ENCODE data around the gene MXRA5.

Gene MXRA5

DNA sequence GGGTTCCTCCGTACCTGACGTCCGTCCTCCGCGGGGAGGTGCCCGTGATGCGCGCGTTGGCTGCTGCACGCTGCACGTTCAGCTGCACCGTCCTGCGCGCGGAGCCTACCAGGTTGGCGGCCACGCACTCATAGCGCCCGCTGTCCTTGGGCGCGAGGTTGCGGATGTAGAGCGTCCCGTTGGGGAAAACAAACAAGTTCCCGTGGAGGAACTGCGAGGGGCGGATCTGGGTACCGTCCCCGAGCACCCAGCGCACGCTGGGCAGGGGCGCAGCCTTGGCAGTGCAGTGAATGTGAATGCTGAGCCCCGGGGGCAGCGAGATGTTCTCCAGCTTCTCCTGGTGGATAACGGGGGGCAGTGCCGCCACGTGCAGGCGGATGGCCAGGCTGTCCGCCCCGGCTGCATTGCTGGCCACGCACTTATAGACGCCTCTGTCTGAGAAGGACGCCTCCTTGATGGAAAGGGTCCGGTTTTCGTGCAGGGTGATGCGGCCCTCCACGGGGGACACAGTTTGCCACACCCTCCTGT is 29.2 kb downstream of the MXRA5 start (continued):
- TF ChIP-seq, protein P1, sequence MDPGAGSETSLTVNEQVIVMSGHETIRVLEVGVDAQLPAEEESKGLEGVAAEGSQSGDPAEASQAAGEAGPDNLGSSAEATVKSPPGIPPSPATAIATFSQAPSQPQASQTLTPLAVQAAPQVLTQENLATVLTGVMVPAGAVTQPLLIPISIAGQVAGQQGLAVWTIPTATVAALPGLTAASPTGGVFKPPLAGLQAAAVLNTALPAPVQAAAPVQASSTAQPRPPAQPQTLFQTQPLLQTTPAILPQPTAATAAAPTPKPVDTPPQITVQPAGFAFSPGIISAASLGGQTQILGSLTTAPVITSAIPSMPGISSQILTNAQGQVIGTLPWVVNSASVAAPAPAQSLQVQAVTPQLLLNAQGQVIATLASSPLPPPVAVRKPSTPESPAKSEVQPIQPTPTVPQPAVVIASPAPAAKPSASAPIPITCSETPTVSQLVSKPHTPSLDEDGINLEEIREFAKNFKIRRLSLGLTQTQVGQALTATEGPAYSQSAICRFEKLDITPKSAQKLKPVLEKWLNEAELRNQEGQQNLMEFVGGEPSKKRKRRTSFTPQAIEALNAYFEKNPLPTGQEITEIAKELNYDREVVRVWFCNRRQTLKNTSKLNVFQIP (CRISPR knock-in tag; IDR thresholded peaks at IDR 0.05; ENCODE audit: borderline replicate concordance, low read depth), result no peak
- no peak for TF ChIP-seq ZNF565 (CRISPR knock-in tag; conservative IDR thresholded peaks at IDR 0.05; ENCODE audit: low read depth)
- TF ChIP-seq OSR1 (CRISPR knock-in tag; IDR thresholded peaks at IDR 0.05), result no peak
- TF ChIP-seq TOX (CRISPR knock-in tag; IDR thresholded peaks at IDR 0.05; ENCODE audit: borderline replicate concordance), result no peak
- no peak for TF ChIP-seq CSDC2 (CRISPR knock-in tag; IDR thresholded peaks at IDR 0.05)
- no peak for TF ChIP-seq ARNTL (CRISPR knock-in tag; IDR thresholded peaks at IDR 0.05; ENCODE audit: borderline replicate concordance, low read depth)

GRCh38 chrX:3312109-3312508 is 34.3 kb downstream of the MXRA5 start:
- TF ChIP-seq, protein P2, sequence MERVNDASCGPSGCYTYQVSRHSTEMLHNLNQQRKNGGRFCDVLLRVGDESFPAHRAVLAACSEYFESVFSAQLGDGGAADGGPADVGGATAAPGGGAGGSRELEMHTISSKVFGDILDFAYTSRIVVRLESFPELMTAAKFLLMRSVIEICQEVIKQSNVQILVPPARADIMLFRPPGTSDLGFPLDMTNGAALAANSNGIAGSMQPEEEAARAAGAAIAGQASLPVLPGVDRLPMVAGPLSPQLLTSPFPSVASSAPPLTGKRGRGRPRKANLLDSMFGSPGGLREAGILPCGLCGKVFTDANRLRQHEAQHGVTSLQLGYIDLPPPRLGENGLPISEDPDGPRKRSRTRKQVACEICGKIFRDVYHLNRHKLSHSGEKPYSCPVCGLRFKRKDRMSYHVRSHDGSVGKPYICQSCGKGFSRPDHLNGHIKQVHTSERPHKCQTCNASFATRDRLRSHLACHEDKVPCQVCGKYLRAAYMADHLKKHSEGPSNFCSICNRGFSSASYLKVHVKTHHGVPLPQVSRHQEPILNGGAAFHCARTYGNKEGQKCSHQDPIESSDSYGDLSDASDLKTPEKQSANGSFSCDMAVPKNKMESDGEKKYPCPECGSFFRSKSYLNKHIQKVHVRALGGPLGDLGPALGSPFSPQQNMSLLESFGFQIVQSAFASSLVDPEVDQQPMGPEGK (CRISPR knock-in tag; IDR thresholded peaks at IDR 0.05; ENCODE audit: borderline replicate concordance), result no peak
- TF ChIP-seq TOX (CRISPR knock-in tag; IDR thresholded peaks at IDR 0.05; ENCODE audit: borderline replicate concordance) (no peak), ZC3H10 (CRISPR knock-in tag; IDR thresholded peaks at IDR 0.05) (no peak), SNAI2 (CRISPR knock-in tag; IDR thresholded peaks at IDR 0.05) (no peak), TCF4 (CRISPR knock-in tag; IDR thresholded peaks at IDR 0.05; ENCODE audit: borderline replicate concordance) (no peak), OSR1 (CRISPR knock-in tag; IDR thresholded peaks at IDR 0.05) (no peak), GLIS3 (CRISPR knock-in tag; IDR thresholded peaks at IDR 0.05) (no peak), ESRRG (CRISPR knock-in tag; IDR thresholded peaks at IDR 0.05) (no peak), ISL1 (CRISPR knock-in tag; IDR thresholded peaks at IDR 0.05) (no peak), ZNF8 (CRISPR knock-in tag; IDR thresholded peaks at IDR 0.05) (no peak), ARNTL (CRISPR knock-in tag; IDR thresholded peaks at IDR 0.05; ENCODE audit: borderline replicate concordance, low read depth) (no peak), TSHZ2 (CRISPR knock-in tag; IDR thresholded peaks at IDR 0.05) (no peak), ZNF70 (CRISPR knock-in tag; IDR thresholded peaks at IDR 0.05) (no peak), CSRNP3 (CRISPR knock-in tag; IDR thresholded peaks at IDR 0.05) (no peak), ZNF565 (CRISPR knock-in tag; conservative IDR thresholded peaks at IDR 0.05; ENCODE audit: low read depth) (no peak), ZFP3 (CRISPR knock-in tag; IDR thresholded peaks at IDR 0.05) (no peak), RARB (CRISPR knock-in tag; IDR thresholded peaks at IDR 0.05) (no peak)
- TF ChIP-seq, protein P3, sequence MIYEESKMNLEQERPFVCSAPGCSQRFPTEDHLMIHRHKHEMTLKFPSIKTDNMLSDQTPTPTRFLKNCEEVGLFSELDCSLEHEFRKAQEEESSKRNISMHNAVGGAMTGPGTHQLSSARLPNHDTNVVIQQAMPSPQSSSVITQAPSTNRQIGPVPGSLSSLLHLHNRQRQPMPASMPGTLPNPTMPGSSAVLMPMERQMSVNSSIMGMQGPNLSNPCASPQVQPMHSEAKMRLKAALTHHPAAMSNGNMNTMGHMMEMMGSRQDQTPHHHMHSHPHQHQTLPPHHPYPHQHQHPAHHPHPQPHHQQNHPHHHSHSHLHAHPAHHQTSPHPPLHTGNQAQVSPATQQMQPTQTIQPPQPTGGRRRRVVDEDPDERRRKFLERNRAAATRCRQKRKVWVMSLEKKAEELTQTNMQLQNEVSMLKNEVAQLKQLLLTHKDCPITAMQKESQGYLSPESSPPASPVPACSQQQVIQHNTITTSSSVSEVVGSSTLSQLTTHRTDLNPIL (CRISPR knock-in tag; IDR thresholded peaks at IDR 0.05; ENCODE audit: low read depth), result no peak
- TF ChIP-seq, protein P1 (CRISPR knock-in tag; IDR thresholded peaks at IDR 0.05; ENCODE audit: borderline replicate concordance, low read depth), result no peak
- no peak for ATAC-seq
